SK-N-MC (cell line): ENCODE results near the gene SBF2.

ENCODE experiments used
- EZH2 ChIP-seq: fragments of 200-600 bp; sonication (generic); IDR thresholded peaks from one replicate; pipeline ENCODE4 v1.6.1; 2017; ENCODE audit warnings: antibody characterized with exemption
- POLR2AphosphoS5 ChIP-seq: IDR thresholded peaks from 2 replicates; pipeline ENCODE4 v1.6.1; 2012; ENCODE audit warnings: mild to moderate bottlenecking, low read depth, low read length, borderline replicate concordance

DNA sequence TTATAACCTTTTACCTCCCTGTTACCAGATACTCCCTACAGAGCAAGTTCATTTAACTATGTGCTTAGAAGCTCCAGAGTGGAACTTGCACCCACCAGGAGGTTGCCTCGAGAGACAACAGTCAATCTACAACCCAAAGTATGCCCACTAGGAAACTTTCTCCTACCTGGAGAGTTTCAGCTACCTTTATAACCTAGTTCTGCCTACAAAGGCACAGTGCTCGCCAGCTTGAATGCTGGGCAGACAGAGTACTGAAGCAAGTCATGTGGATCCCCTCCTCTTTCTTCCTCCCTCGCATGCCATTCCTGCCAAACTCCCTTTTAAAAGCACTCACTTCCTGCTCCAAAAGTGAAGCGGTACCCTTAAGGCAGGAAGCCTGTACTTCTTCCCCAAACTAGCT lies 371.2 kb downstream of the SBF2 start:
- TF ChIP-seq EZH2 (no peak), POLR2AphosphoS5 (no peak)
